ENCODE results near the gene LRBA. TPM values are rescaled to one million over a fixed set of nuclear protein-coding genes. Genes with fewer than 3 reads are reported as not detected.

LRBA gene
- total and polyA plus RNA-seq, 9 of the 15 experiments (the other 6 are each of a cell fraction or from before 2014, with no cell fraction given) = 24.2 to 88.7 (median 59.7) TPM

- TF ChIP-seq ZC3H4 (CRISPR knock-in tag; IDR thresholded peaks at IDR 0.05; ENCODE audit: borderline replicate concordance) (no peak), BCL6 (CRISPR knock-in tag; IDR thresholded peaks at IDR 0.05) (no peak), ZNF592 (IDR thresholded peaks at IDR 0.05) (no peak), ETV5 (CRISPR knock-in tag; IDR thresholded peaks at IDR 0.05; ENCODE audit: low read depth) (no peak), KHSRP (IDR thresholded peaks at IDR 0.05) (no peak), RBFOX2 (IDR thresholded peaks at IDR 0.05; ENCODE audit: low read depth, low read length) (no peak), XRCC4 (IDR thresholded peaks at IDR 0.05; ENCODE audit: extremely low read depth, insufficient read depth, insufficient read length) (no peak), CAMTA2 (CRISPR knock-in tag; conservative IDR thresholded peaks at IDR 0.05) (no peak), NFE2 (IDR thresholded peaks at IDR 0.05; ENCODE audit: low read depth) (peak; percentile 86), HBP1 (CRISPR knock-in tag; IDR thresholded peaks at IDR 0.05) (no peak), ASH1L (IDR thresholded peaks at IDR 0.05; ENCODE audit: borderline replicate concordance, low read depth, partially characterized antibody) (no peak), LARP7 (IDR thresholded peaks at IDR 0.05) (no peak), XRCC5 (IDR thresholded peaks at IDR 0.05; ENCODE audit: low read depth, low read length) (no peak), HDAC2 (IDR thresholded peaks at IDR 0.05) (0 out of 2 replicates have a peak, but pooled peaks have one; percentile 20), MYNN (IDR thresholded peaks at IDR 0.05) (no peak), MYNN (CRISPR knock-in tag; IDR thresholded peaks at IDR 0.05) (no peak), SMC3 (conservative IDR thresholded peaks at IDR 0.05; ENCODE audit: insufficient read depth, low read depth, low read length) (no peak), HMGN3 (IDR thresholded peaks at IDR 0.05; ENCODE audit: borderline replicate concordance, extremely low read depth, insufficient read length, low read depth, low read length) (no peak), TEAD1 (CRISPR knock-in tag; IDR thresholded peaks at IDR 0.05) (no peak)
- TF ChIP-seq, protein P1, sequence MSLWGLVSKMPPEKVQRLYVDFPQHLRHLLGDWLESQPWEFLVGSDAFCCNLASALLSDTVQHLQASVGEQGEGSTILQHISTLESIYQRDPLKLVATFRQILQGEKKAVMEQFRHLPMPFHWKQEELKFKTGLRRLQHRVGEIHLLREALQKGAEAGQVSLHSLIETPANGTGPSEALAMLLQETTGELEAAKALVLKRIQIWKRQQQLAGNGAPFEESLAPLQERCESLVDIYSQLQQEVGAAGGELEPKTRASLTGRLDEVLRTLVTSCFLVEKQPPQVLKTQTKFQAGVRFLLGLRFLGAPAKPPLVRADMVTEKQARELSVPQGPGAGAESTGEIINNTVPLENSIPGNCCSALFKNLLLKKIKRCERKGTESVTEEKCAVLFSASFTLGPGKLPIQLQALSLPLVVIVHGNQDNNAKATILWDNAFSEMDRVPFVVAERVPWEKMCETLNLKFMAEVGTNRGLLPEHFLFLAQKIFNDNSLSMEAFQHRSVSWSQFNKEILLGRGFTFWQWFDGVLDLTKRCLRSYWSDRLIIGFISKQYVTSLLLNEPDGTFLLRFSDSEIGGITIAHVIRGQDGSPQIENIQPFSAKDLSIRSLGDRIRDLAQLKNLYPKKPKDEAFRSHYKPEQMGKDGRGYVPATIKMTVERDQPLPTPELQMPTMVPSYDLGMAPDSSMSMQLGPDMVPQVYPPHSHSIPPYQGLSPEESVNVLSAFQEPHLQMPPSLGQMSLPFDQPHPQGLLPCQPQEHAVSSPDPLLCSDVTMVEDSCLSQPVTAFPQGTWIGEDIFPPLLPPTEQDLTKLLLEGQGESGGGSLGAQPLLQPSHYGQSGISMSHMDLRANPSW (CRISPR knock-in tag; IDR thresholded peaks at IDR 0.05) = no peak
Observed at GRCh38 chr4:151029537-151029936, 14.5 kb upstream of the LRBA start (continued).

Measured in K562 (cell line).